ENCODE data around the gene SLC4A11.

- TF ChIP-seq POLR2A (IDR thresholded peaks at IDR 0.05) = no peak
- TF ChIP-seq, protein P1, sequence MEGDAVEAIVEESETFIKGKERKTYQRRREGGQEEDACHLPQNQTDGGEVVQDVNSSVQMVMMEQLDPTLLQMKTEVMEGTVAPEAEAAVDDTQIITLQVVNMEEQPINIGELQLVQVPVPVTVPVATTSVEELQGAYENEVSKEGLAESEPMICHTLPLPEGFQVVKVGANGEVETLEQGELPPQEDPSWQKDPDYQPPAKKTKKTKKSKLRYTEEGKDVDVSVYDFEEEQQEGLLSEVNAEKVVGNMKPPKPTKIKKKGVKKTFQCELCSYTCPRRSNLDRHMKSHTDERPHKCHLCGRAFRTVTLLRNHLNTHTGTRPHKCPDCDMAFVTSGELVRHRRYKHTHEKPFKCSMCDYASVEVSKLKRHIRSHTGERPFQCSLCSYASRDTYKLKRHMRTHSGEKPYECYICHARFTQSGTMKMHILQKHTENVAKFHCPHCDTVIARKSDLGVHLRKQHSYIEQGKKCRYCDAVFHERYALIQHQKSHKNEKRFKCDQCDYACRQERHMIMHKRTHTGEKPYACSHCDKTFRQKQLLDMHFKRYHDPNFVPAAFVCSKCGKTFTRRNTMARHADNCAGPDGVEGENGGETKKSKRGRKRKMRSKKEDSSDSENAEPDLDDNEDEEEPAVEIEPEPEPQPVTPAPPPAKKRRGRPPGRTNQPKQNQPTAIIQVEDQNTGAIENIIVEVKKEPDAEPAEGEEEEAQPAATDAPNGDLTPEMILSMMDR (IDR thresholded peaks at IDR 0.05) = no peak
Observed at GRCh38 chr20:3229158-3229557, 9.8 kb downstream of the SLC4A11 start.
